CD4-positive, alpha-beta T cell treated with Interleukin-21 for 1 hour (primary cell): ENCODE results near the gene STX16.

Source experiments
- DNase-seq: peaks from one replicate; pipeline ENCODE4 v3.0.0-alpha.2; 2020

The STX16 gene

DNA sequence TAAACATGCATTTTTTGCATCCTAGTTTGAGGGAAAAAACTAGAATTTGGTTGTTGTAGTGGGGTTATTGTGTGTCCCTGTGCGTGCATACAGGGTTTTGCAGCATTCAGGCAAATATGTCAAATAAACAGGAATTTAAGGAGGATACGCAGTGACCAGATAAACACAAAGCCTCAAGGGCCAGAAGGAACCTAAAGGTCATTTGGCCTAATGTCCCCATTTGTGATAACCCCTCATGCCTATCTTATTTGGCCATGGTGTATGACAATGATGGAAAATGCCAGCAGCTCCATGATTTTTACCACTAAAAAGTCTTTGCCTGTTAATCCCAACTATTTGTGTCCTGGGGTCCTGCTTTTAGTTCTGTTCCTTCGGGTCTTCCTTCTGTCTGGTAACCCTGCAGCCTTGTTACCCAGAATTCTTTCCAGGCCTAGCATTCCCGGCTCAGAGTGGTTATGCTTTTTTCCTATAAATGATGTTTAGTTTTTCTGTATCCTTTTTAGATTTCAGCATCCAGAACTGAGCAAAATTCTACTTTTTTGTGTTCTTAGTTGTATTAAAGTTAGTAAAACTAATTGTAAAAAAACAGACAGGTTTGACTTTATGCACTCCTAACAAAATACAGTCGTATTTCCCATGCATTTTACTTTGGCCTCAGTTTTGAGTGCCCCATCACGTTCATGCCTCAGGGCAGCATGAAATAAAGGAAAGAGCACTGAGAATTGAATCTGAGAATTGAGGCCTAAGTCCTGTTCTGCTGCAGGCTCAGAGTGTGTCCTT lies 4.4 kb downstream of the STX16 start:
- no peak for DNase-seq

DNA sequence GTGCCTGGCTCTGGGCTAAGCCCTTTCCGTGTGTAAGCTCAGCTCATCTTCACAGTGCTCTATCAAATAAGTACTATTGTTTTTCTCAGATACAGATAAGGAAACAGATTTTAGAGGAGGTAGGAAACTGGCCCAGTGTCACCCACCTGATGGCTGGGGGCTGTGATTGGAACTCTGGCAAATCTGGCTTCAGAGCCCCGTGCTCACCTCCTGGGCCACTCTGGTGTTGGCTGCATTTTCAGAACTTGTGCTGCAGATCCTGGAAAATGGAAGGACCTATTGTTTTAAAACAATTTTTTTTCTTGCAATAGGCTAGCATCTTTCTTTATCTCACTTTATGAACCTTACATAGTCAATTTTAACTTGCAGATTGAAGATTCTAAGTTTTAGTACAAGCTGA lies 5.7 kb downstream of the STX16 start:
- no peak for DNase-seq

DNA sequence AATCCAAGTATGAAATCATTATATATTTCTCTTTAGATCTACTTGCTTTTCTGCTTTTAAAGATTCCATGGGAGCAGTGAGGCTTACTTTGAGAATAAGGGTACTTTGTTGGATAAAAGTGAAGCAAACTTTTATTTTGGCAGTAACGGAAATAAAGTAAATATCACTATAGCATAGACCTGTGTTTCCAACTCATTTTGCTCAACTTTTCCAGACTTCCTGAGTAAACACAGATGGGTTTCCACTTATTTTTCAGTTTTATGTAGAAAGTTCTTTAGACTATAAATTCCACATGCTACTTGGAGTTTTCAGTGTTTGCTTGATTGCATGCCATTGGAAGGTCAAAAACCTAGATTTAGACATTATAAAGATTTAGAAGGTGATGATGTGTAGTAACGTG lies 6.2 kb downstream of the STX16 start:
- no peak for DNase-seq

DNA sequence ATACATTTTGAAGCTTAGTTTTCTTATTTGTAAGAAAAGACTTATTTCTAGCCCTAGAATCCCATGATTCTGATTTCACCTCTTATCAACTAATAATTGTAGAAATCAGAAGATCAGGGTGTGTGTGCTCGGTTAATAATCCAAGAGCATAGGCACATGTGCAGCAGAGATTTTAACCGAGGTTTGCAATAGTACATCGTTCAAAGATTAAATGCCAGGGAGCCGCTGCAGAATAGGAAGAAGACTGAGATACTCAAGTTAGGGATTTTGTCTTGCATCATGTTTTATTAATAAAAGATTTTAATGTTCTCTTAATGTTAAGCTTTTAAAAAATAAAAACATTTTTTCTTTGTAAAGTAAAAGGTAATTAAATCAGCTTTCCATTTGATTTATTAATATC lies 6.9 kb downstream of the STX16 start:
- DNase-seq: no peak

DNA sequence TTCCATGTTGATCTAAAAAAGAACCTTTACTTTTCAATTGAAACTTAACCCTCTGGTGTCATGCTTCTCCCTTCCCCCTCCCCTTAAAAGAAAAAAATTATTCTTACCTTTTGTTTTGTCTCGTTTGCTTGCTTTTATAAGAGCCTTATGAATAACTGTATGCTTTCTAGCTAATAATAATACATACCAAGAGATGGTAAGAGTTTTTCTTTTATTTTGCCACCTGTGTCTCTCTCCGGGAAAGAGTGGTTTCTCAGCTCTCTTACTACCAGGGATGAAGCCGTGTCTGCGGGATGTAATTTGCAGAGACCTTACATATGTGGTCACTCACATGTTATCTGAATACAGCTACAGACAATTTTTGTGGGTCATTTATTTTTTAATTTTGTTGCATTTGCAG lies 7.7 kb downstream of the STX16 start:
- DNase-seq: no peak

DNA sequence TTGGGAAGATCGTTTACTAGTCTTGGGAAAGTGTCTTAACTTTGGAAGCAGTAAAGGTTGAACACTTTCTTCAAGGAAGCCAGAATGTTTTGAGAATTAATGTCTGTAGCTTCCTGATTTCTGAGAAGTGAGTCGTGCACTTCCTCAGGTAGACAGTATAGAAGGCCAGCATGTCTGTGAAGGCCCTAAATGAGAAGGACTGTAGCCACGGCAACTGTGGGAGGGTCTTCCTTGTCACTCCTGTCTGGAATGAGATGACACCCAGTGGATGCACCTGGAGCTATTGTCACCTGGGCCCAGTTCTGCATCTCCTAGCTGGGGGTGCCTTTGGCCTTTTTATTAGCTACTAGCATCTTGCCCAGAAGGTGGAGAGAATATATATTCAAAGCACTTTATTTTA lies 8.8 kb downstream of the STX16 start:
- peak; percentile 60 for DNase-seq

DNA sequence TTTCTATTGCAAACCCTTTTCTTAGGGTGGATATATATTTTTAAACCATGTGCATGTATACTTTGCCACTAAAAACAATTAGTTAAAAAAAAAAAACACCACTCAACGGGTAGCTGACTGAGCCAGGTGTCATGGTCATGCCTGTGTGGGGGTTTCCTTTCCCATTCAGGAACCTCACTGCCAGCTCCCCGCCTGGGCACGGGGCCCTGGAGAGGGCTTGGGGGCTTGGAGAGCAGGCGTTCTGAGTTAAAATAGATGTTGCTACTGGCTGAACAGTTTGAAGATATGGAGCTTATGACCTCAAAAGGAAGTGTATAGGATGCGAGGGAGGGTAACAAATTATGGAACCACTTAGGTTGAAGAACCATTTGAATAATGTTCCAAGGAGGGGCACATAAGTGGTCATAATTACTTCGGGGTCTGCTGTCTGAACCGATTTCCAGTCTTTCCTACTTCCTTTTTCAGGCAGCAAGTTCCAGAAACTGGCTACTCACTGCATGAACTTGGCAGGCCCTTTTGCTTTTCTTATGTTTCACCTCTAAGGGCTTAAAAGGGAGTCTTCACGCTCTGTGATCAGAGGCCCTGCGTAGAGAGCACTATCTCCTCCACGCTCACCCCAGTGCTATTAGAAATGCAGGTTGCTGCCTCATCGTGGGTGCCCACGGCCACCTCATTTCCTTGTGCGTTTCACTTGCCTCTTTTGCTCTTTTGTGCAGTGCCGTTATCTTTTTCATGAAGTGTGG lies 9.9 kb downstream of the STX16 start:
- DNase-seq: peak; percentile 59

DNA sequence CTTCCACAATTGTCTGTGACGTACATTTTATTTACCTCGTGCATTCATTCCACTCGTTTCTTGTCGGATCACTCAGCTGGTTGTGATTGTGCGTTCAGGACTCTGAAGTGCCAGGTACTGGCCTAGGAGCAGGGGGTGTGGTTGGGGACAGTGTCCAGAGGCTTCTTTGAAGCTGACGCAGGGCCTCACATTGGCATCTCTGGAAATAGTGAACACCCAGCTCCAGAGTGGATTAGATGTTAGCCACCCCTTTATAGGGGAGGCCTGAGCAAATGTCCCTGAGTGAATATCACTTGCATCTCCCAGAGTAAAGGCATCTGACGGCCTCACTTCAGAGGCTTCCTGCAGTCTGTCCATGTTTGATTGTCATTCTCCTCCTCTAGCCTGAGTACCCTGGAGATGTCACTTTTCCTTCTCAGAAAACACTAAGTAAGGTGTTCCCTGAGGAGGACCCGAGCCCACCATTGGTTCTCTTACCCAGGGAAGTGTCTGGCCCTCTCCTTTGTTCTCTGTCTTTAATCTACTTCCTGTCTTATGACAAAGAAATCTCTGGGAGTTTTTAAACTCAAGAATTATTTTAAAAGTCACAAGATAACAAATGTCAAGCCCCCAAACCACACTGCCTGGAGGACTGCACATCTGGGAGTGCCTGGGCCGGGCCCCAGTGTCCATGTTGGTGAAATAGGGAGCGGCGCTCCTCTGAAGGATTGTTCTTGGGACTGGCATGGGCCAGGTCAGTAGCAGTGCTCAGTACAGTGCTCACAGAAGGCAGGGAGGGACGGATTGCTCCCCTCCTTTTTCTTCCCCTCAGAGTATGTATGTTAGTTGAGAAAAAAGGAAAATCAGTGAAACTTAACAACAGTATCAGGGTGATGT lies 10.8 kb downstream of the STX16 start:
- peak; percentile 23 for DNase-seq

DNA sequence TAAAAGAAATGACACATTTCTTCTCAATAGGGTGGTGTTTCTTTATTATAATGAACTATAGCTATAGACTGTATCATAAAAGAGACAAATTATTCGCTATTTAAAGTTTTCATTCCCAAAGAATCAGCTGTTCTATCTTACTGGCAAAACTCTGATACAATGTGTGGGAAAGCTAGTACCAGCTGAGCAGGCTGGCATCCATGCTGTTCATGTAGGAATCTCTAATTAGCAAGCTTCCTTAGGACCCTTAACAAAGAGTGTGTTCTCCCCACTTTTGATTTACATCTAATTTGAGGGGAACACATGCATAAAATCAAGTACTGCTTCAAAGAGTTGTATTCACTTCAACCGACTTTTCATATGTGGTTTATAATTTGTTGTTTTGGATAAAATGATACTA lies 13.2 kb downstream of the STX16 start:
- DNase-seq: no peak

DNA sequence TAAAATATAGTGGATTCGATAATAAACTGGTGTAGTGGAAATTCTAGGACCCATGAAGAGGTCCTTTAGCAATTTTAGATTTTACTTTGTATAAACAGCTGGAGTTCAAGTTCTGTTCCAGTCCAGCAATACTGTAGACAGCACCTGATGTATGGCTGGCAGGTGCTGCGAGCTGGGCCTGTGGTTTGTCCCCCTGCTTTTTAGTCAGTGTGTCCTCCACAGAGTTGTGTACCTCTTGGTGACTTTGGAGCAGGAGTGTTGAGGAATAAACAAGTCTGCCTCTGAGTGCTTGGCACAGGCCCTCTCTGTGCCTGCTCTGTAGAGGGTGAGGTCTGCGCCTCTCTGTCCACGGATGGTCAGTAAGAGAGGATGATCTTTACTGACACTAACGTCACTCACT lies 13.8 kb downstream of the STX16 start:
- no peak for DNase-seq

DNA sequence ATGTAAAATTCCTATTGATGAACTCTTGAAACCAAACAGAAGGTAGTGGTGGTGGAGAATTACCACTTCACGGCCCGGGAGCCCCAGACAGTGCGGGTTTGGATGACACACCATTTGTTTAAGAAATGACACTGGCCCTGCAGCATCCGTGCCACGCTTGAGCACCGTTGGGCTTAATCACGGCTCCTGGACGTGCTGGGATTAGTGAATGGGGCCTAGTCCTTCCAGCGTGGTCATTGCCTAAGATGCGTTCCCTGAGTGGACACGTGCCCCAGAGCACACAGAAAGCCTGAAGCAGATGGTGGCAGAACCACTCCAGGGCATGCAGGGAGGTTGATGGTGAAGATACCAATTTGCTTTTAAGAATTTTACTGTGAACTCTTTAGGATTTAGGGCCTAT lies 14.5 kb downstream of the STX16 start:
- no peak for DNase-seq

DNA sequence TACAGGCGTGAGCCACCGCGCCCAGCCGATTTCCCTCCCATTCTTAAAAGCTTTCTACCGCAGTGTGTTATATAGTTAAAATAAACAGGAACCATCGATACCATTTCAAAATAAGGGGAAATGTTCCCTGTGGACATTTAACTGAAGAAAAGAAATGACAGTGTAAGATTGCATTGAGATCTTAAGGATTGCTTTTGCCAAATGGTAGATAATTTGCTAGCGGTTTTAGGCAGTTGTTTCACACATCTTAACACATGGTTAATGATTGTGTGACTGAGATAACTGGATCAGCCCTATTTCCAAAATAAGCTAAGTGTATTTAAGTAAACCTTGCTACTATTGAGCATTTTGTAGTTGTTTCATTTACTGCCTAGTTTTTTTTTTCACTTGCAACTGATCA lies 15.6 kb downstream of the STX16 start:
- no peak for DNase-seq

DNA sequence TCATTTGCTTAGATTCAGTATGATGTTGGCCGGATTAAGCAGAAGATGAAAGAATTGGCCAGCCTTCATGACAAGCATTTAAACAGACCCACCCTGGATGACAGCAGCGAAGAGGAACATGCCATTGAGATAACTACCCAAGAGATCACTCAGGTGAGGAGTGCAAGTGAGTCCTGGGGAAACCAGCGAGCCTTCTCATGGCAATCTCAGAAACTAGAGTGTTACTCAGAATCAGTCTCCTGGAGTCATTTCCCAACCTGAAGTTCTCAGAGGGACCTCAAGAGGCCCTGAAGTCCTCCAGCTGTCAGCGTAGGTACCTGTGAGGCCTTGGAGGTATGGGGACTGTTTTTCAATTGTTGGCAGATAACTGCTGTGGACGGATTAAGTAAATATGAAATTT lies 16.9 kb downstream of the STX16 start:
- no peak for DNase-seq

DNA sequence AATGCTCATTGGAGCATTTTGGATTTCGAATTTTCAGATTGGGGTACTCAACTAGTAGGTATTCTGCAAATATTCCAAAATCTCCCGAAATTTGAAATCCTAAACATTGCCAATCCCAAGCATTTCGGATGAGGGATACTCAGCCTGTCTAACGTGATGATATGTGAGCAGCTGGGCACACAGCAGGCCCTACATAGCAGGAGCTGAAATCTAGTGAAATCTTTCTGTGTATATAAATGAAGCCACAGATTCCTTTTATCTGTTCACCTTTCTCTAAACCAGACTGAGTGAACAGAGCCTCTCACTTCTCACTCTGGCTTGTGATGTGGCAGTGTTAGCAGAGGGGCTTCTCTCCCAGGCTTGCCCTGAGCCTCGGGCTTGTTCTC lies 17.8 kb downstream of the STX16 start:
- no peak for DNase-seq

DNA sequence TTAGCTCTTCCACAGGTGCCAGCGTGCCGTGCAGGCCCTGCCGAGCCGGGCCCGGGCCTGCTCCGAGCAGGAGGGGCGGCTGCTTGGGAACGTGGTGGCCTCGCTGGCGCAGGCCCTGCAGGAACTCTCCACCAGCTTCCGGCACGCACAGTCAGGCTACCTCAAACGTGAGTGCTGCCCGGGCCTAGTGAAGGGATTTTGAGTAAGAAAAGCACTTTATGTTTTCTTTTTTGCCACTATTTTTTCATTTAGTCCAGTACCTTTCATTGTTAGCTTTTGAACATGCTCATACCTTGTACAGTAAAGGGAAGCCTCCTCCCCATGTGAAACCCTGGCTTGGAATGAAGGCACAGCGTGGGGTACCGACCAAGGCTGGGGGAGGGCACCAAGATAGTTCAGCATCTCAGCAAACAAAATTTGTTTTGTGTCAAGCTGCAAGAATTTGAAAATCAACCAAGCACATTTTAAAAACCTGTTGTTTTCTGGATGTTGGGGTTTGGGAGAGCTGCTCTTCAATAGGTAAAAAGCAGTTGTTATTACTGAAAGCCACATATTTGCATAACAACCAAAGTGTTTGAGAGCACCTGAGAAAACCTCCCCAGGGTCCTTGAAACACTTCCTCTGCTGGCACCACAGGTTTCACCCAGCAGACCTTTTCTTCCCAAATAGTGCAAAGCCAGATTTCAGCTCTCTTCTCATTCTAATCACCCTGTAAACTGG lies 18.4 kb downstream of the STX16 start:
- no peak for DNase-seq

DNA sequence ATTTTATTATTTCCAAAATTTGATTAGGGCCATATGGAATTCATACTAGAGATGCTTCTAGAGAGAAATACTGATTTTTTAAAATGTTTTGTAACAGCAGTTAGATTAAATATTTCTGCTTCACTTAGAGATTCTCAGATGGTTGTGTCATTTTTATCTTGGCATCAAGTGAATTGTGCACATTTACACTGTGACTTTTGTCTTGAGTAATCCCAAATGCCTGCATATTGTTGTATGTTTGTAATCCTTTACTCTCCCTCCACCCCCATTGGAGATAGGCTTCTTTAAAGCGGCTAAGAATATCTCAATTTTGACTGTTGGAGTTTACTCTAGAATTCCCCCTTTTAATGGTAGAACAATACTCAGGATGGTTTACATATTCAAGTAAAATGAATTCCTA lies 19.0 kb downstream of the STX16 start:
- DNase-seq: no peak

DNA sequence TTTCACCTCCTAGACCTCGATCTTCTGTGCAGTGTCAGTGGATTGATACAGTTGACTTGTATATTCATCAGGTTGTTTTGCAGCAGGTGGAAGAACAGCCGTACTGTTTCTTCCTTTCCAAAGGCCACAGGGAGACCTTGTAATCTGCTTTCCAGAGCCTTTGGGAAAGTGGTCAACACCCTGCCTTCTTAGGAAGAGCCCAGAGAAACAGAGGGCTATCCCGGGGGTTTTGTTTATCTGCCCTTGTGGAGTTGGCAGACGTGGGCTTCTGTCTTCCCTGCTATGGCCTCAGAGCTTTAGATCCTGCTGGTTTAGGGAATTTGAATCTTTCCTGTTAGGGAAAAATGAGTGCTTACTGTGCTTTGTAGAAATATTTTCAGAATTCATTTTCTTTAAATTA lies 19.6 kb downstream of the STX16 start:
- DNase-seq: no peak

DNA sequence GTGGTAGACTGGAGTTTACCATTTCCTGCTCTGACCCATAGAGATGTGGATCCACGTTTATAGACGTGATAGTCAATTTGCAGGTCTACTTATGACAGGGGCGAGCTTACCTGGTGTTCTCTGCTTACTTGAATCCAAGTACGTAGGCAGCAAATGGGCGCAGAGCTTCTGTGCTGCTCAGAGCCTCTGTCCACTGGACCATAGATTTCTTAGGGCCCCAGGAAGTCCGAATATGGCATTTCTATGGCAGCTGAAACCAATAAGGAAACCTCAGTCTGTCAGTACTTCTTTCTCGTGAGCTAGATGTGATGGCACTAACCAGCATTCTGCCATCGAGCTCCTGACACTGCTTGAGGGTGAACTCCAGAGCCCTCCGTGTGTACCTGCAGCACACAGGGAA lies 22.0 kb downstream of the STX16 start:
- DNase-seq: no peak

DNA sequence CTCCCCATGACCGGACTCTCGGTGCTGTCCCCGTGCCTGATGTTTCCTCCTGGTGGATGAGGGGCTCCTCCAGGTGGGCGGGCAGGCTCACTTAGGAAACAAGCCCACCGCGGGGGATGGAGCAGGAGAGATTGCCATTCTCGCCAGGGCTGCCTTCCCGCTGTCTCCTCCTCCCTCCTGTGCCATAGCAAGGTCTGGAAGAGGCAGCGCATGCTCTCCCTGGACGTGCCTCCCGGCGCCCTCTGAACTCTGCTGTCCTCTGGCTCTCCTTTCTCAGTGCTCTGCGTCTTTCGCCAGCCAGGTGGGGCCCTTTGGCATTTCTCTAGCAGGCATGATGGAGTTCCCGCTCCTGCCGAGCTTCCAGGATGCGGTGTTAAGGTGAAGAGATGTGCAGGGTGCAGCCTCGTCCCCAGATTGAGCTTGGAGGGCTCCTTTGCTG lies 24.1 kb downstream of the STX16 start:
- no peak for DNase-seq

DNA sequence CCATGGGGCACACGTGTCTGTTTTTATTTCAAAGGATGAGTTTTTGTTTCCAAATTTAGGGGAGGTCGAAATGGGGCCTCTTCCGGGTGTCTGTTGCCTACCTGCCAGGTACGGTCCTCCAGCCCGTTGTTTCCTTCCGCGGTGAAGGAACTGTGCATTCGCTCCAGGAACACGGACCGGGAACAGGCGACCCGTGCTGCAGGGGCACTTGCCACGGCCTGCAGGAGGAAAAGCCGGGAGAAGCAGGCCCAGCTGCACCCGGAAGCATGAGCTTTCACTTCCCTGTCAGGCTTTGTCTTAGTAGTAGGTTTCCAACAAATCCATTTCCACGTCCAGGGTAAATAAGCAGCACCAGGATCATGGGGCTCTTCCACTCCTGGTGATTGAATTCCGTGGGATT lies 24.6 kb downstream of the STX16 start:
- DNase-seq: no peak

DNA sequence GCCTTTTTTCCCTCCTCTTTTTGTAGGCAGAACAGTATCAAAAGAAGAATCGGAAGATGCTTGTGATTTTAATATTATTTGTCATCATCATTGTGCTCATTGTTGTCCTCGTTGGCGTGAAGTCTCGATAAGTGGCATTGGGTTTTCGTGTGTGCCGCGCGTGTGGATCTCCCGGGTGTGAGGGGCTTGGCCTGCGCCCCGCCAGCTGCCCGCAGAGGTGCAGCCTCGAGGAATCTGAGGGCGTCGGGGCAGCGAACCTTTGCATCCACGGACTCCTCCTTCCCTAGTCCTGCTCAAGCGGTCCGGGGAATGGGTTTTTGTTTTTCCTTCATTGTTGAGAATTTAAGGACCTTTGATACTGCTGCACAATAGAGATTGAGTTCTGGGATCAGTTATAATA lies 25.1 kb downstream of the STX16 start:
- no peak for DNase-seq

DNA sequence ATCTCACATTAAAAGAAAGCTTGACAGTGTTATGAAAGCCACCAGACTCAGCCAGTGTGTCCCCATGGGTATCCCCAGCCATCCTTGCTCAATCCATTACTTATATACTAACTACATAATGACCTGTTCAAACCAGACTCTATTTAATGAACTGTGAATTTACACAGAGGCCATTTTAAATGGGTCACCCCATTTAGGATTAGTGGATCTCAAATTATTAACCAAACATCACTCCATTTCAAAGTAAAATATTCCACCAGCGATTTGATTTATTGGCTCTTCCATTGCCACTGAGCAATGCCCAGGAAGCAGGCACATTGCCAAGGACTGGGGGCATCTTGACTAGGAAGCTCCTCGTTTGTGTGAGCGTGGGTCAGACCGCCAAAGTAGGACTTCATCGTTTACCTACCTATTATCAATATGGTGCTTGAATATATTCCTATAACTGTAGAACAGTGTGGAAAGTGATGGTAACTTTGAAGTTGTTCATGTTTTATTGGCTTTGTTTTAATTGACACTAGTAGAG lies 26.1 kb downstream of the STX16 start:
- DNase-seq: no peak

DNA sequence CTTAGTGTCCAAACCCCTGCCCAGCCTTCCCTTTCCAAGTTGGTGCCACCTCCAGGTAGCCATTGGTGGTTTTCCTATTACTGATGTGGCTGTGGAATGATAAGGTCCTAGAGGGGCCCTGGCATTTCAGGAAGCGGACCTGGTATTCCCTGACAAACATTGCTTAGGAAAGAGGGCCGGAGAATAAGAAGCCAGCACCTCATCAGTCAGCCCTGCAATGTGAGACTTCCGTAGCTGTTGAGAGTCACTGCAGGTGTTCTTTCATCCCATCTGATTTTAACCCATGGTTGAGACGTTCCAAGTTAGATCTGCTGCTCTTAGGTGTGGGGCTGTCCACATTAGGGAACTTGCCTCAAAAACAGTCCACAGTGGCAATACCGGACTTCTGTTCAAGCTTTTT lies 26.7 kb downstream of the STX16 start:
- no peak for DNase-seq
